Uterus (tissue), 4 donors: Measurements from ENCODE around the gene P3H4. TPM values are rescaled to one million over a fixed set of nuclear protein-coding genes. Genes with fewer than 3 reads are reported as not detected.
"Not testable (repeated sequence)": the region's sequence is repeated elsewhere in the genome, so short reads cannot be mapped to it uniquely, and the experiment has no call there.

Experiments used
- DNase-seq, 2 donors: peaks; one replicate each; pipeline ENCODE4 v3.0.0-alpha.2; 2019 to 2020
- H3K27ac ChIP-seq, 2 donors: fragments of 200-600 bp; sonication (generic); 1 replicate in 1 of 2; 2 replicates in 1 of 2; pipeline ENCODE4 v1.5.1; 2016 to 2018
- H3K27me3 ChIP-seq, 2 donors: fragments of 200-600 bp; sonication (generic); one replicate each; pipeline ENCODE4 v1.5.1; 2018 to 2019; ENCODE audit warnings: control low read depth in 1 of 2
- H3K36me3 ChIP-seq, 2 donors: fragments of 200-600 bp; sonication (generic); one replicate each; pipeline ENCODE4 v1.5.1; 2019; ENCODE audit warnings: control low read depth in 1 of 2
- H3K4me1 ChIP-seq, 2 donors: fragments of 200-600 bp; sonication (generic); one replicate each; pipeline ENCODE4 v1.5.1; 2018 to 2019; ENCODE audit warnings: control low read depth in 1 of 2
- H3K4me3 ChIP-seq, 2 donors: fragments of 200-600 bp; sonication (generic); 1 replicate in 1 of 2; 2 replicates in 1 of 2; pipeline ENCODE4 v1.5.1; 2018 to 2019; ENCODE audit warnings: mild to moderate bottlenecking in 1 of 2
- H3K9me3 ChIP-seq, 2 donors: fragments of 200-600 bp; sonication (generic); one replicate each; pipeline ENCODE4 v1.5.1; 2019; ENCODE audit warnings: control low read depth in 1 of 2
- POLR2A ChIP-seq, 2 donors: fragments of 450-650 bp; IDR thresholded peaks; one replicate each; pipeline ENCODE4 v1.6.1; 2016; ENCODE audit warnings: antibody characterized with exemption in 2 of 2, mild to moderate bottlenecking in 1 of 2, moderate library complexity in 1 of 2
- intact Hi-C: fragments of 100-400 bp; cut with DNase I; formaldehyde crosslinking; loops from one replicate; pipeline ENCODE4 v1.15.1; 2023; ENCODE audit warnings: low total_unique reads
- total RNA-seq, 4 donors: library from RNA; depleted of rRNA in 3 of 4; stranded (reverse); fragments of >200 nt in 3 of 4; gene quantifications; one replicate each; pipeline versions ENCODE4 v1.1.0 to v1.2.4, GENCODE V29; 2014 to 2023
- TF ChIP-seq, protein P1 (sequence below), 4 experiments: fragments of 200-600 bp in 2 of 4; fragments of 450-650 bp in 2 of 4; sonication (generic) in 2 of 4; IDR thresholded peaks; one replicate each; pipeline ENCODE4 v1.5.1; 2016 to 2019; ENCODE audit warnings: antibody characterized with exemption in 4 of 4, mild to moderate bottlenecking in 2 of 4, moderate library complexity in 1 of 4
- donor health status: DM: yes; HTN: yes; CAD: no.

P3H4 gene
- total RNA-seq, 4 donors from 2014 or later = 10.0 to 67.0 (median 35.1) TPM

DNA sequence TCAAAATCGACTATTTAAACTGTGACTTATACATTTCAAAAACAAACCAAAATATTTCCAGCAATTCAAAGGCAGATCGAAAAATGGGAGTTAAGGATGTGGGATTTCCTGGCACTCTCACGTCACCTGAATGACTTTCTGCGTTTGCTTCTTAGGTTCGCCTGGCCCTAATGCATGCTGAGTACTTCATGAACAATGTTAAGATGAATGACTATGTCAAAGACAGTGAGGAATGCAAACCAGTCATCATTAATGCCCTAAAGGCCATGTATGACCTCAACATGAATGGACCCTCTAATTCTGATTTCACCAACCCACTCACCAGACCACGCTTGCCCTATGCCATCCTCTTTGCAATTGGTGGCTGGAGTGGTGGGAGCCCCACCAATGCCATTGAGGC lies 33.2 kb upstream of the P3H4 start:
- no peaks in the 10 kb centered on the region for H3K9me3 ChIP-seq
- TF ChIP-seq POLR2A (IDR thresholded peaks at IDR 0.05) = no peak
- TF ChIP-seq, protein P1, sequence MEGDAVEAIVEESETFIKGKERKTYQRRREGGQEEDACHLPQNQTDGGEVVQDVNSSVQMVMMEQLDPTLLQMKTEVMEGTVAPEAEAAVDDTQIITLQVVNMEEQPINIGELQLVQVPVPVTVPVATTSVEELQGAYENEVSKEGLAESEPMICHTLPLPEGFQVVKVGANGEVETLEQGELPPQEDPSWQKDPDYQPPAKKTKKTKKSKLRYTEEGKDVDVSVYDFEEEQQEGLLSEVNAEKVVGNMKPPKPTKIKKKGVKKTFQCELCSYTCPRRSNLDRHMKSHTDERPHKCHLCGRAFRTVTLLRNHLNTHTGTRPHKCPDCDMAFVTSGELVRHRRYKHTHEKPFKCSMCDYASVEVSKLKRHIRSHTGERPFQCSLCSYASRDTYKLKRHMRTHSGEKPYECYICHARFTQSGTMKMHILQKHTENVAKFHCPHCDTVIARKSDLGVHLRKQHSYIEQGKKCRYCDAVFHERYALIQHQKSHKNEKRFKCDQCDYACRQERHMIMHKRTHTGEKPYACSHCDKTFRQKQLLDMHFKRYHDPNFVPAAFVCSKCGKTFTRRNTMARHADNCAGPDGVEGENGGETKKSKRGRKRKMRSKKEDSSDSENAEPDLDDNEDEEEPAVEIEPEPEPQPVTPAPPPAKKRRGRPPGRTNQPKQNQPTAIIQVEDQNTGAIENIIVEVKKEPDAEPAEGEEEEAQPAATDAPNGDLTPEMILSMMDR (IDR thresholded peaks at IDR 0.05) = no peak
- H3K36me3 ChIP-seq = no peaks in the 10 kb centered on the region
- peaks cover 0 to 4% of the 10 kb centered on the region in 2 donors for H3K4me1 ChIP-seq
- H3K27ac ChIP-seq = no peak overlapping the region
- H3K27me3 ChIP-seq = no peaks in the 10 kb centered on the region
- no peak for DNase-seq
- no peak overlapping the region for H3K4me3 ChIP-seq
- intact Hi-C loops = no loop called here

DNA sequence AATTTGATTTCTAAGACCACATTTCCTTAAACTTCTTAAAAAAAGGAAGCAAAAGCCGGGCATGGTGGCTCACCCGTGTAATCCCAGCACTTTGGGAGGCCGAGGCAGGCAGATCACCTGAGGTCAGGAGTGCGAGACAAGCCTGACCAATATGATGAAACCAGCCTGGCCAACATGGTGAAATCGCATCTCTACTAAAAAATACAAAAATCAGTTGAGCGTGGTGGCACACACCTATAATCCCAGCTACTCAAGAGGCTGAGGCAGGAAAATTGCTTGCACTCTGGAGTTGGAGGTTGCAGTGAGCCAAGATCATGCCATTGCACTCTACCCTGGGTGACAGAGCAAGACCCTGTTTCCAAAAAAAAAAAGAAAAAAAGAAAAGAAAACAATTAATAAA lies 29.0 kb upstream of the P3H4 start:
- H3K4me1 ChIP-seq, intact Hi-C loops, H3K27me3 ChIP-seq, DNase-seq, H3K9me3 ChIP-seq, H3K27ac ChIP-seq, H3K4me3 ChIP-seq, H3K36me3 ChIP-seq: not testable (repeated sequence)

- H3K9me3 ChIP-seq, H3K27me3 ChIP-seq, H3K4me1 ChIP-seq, H3K27ac ChIP-seq, H3K4me3 ChIP-seq, DNase-seq, intact Hi-C loops, H3K36me3 ChIP-seq: not testable (repeated sequence)
These were observed 27.7 kb upstream of the P3H4 start for GRCh38 chr17:41839448-41839847.

DNA sequence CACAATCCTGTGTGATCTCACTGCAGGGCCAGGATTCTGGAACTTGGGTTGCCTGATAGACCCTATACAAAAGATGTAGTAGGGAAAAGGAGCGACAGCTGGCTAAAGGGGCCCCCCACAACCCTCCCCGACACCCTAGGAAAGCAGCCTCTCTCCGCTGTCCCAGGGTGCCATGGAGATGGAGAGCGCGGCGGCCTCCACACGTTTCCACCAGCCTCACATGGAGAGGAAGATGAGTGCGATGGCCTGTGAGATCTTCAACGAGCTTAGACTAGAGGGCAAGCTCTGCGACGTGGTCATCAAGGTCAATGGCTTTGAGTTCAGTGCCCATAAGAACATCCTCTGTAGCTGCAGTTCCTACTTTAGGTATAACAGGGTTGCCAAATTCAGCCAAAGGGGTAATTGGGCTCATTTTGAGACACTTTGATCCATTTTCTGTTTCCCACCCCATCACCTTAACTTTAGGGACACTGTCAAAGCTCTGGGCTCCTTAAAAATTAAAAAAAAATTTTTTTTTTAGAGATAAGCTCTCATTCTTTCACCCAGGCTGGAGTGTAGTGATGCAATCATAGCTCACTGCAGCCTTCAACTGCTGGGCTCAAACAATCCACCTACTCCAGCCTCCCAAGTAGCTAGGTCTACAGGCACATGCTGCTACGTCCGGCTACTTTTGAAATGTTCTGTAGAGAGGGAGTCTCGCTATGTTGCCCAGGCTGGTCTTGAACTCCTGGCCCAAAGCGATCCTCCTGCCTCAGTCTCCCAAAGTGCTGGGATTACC lies 26.2 kb upstream of the P3H4 start, which contains the start of gene KLHL10:
KLHL10 (plus strand) TSS at position 65 of the 778 bp plus-strand sequence; CDS start at position 173, 108 bp downstream.
- Histone ChIP-seq H3K27ac (peak within 1 kb of the TSS in 1 of 2 donors; percentile 87), H3K4me1 (no peaks in the 10 kb centered on the region), H3K36me3 (no peaks in the 10 kb centered on the region), H3K27me3 (no peaks in the 10 kb centered on the region), H3K9me3 (no peaks in the 10 kb centered on the region), H3K4me3 (peak within 1 kb of the TSS in 1 of 2 donors; percentile 70)
- intact Hi-C loops = no loop called here
- no peak for DNase-seq
- TF ChIP-seq, protein P1 (IDR thresholded peaks at IDR 0.05) = no peak
- no peak for TF ChIP-seq POLR2A (IDR thresholded peaks at IDR 0.05)

- Histone ChIP-seq H3K9me3 (no peaks in the 10 kb centered on the region), H3K27ac (peak overlapping the region; percentile 84 to 87), H3K36me3 (no peaks in the 10 kb centered on the region), H3K27me3 (no peaks in the 10 kb centered on the region), H3K4me1 (no peaks in the 10 kb centered on the region), H3K4me3 (peak overlapping the region; percentile 70 to 79)
- no peak for DNase-seq
- intact Hi-C loops = no loop called here
- TF ChIP-seq POLR2A (IDR thresholded peaks at IDR 0.05) = no peak
- TF ChIP-seq, protein P1 (IDR thresholded peaks at IDR 0.05) = no peak
These were observed 24.9 kb upstream of the P3H4 start for GRCh38 chr17:41836550-41837196.
